HCT116 (cell line): ENCODE results near the gene SLC36A2. TPM values are rescaled to one million over a fixed set of nuclear protein-coding genes. Genes with fewer than 3 reads are reported as not detected.

Source experiments
- ATAC-seq: fragments of 200-7000 bp; cut with Tn5 transposase; 2 replicates; pipeline ENCODE4 v1.9.1; 2020; ENCODE audit warnings: mild to moderate bottlenecking, moderate library complexity
- BruUV-seq: library from RNA; stranded (reverse); fragments of 400-500 nt; replicated peaks from 2 replicates; lab custom pipeline; 2021; lab: Mats Ljungman, UMichigan
- CTCF ChIA-PET: fragments of 300-600 bp; sonication (Branson Sonifier 250); formaldehyde crosslinking; loops from one replicate; lab custom pipeline; 2021; ENCODE audit warnings: antibody characterized with exemption; lab: Charles Lee
- POLR2A ChIA-PET: fragments of 300-600, 350-600 bp; sonication (Branson Sonifier 250); formaldehyde crosslinking; loops from one replicate; lab custom pipeline; 2021; ENCODE audit warnings: antibody characterized with exemption; lab: Charles Lee
- RAD21 ChIA-PET, 2 experiments: fragments of 300-600 bp; sonication (Branson Sonifier 250); formaldehyde crosslinking; loops; one replicate each; lab custom pipeline; 2023; ENCODE audit warnings: low total read pairs in 2 of 2; ENCODE audit not compliant: uncharacterized antibody in 2 of 2, unreplicated experiment in 2 of 2, low non-redundant PET in 1 of 2; lab: Charles Lee
- DNase-seq: peaks from one replicate; pipeline ENCODE4 v3.0.0-alpha.2; 2010; ENCODE audit warnings: low read depth, low spot score
- H2AFZ ChIP-seq: fragments of 200-600 bp; shearing (Covaris generic), sonication (generic); 2 replicates; pipeline ENCODE4 v1.6.1; 2017; ENCODE audit warnings: low read depth, mixed run types, mixed read lengths, antibody characterized with exemption, low read length; ENCODE audit not compliant: poor library complexity, severe bottlenecking
- H3K27ac ChIP-seq: 2 replicates; pipeline ENCODE4 v1.5.1; 2012; ENCODE audit warnings: low read depth, low read length
- H3K27me3 ChIP-seq: fragments of 200-600 bp; sonication (generic); 2 replicates; pipeline ENCODE4 v1.6.1; 2016; ENCODE audit warnings: mixed run types, low read length, mixed read lengths; ENCODE audit not compliant: insufficient read depth
- H3K36me3 ChIP-seq, 2 experiments: fragments of 200-500 bp in 1 of 2; fragments of 200-600 bp in 1 of 2; sonication (Bioruptor generic) in 1 of 2; sonication (generic) in 1 of 2; 2 replicates each; pipeline versions ENCODE4 v1.5.1 to v1.6.1; 2014 to 2016; ENCODE audit warnings: low read length in 2 of 2, inconsistent platforms in 1 of 2, mixed read lengths in 1 of 2, mixed run types in 1 of 2; ENCODE audit not compliant: insufficient read depth in 2 of 2, control insufficient read depth in 1 of 2
- H3K4me1 ChIP-seq, 2 experiments: fragments of 200-600 bp in 1 of 2; sonication (generic) in 1 of 2; 2 replicates each; pipeline versions ENCODE4 v1.5.1 to v1.6.1; 2012 to 2017; ENCODE audit warnings: low read length in 2 of 2, inconsistent platforms in 1 of 2, mild to moderate bottlenecking in 1 of 2, mixed read lengths in 1 of 2, mixed run types in 1 of 2, moderate library complexity in 1 of 2; ENCODE audit not compliant: insufficient read depth in 2 of 2, control insufficient read depth in 1 of 2
- H3K4me2 ChIP-seq: fragments of 200-600 bp; sonication (generic); 2 replicates; pipeline ENCODE4 v1.6.1; 2017; ENCODE audit warnings: mixed run types, low read length, mixed read lengths
- H3K4me3 ChIP-seq, 2 experiments: fragments of 200-600 bp in 1 of 2; sonication (generic) in 1 of 2; replicated peaks in 1 of 2; 2 replicates each; pipeline ENCODE4 v1.5.1; 2011 to 2016; ENCODE audit warnings: low read length in 2 of 2, control low read depth in 1 of 2, low read depth in 1 of 2, mild to moderate bottlenecking in 1 of 2, mixed read lengths in 1 of 2, mixed run types in 1 of 2
- H3K79me2 ChIP-seq: fragments of 200-600 bp; sonication (generic); 2 replicates; pipeline ENCODE4 v1.6.1; 2017; ENCODE audit warnings: mild to moderate bottlenecking, mixed run types, low read length, moderate library complexity, mixed read lengths; ENCODE audit not compliant: insufficient read depth
- H3K9ac ChIP-seq: fragments of 200-600 bp; sonication (generic); 2 replicates; pipeline ENCODE4 v1.6.1; 2016; ENCODE audit warnings: low read length, mixed read lengths
- H3K9me2 ChIP-seq: fragments of 200-600 bp; sonication (generic), shearing (Covaris generic); 2 replicates; pipeline ENCODE4 v1.6.1; 2017; ENCODE audit warnings: mixed run types, mild to moderate bottlenecking, moderate library complexity; ENCODE audit not compliant: insufficient read depth
- H3K9me3 ChIP-seq, 2 experiments: fragments of 200-500 bp in 1 of 2; fragments of 200-600 bp in 1 of 2; sonication (Bioruptor generic) in 1 of 2; sonication (generic) in 1 of 2; 2 replicates each; pipeline ENCODE4 v1.6.1; 2014 to 2017; ENCODE audit warnings: low read length in 2 of 2, mixed read lengths in 2 of 2, inconsistent platforms in 1 of 2, low read depth in 1 of 2, mild to moderate bottlenecking in 1 of 2, mixed run types in 1 of 2, moderate library complexity in 1 of 2; ENCODE audit not compliant: control insufficient read depth in 1 of 2, insufficient read depth in 1 of 2
- H4K20me1 ChIP-seq: fragments of 200-600 bp; sonication (generic), shearing (Covaris generic); 2 replicates; pipeline ENCODE4 v1.6.1; 2017; ENCODE audit warnings: mixed run types, mild to moderate bottlenecking, moderate library complexity; ENCODE audit not compliant: insufficient read depth
- CBX3 ChIP-seq: IDR thresholded peaks from 2 replicates; pipeline ENCODE4 v1.6.1; 2012; ENCODE audit warnings: low read depth
- EGR1 ChIP-seq: IDR thresholded peaks from 2 replicates; pipeline ENCODE4 v1.6.1; 2012; ENCODE audit warnings: low read depth
- EZH2phosphoT487 ChIP-seq: fragments of 200-600 bp; IDR thresholded peaks from 2 replicates; pipeline ENCODE4 v1.6.1; 2018; ENCODE audit warnings: antibody characterized with exemption, borderline replicate concordance
- JUND ChIP-seq: IDR thresholded peaks from 2 replicates; pipeline ENCODE4 v1.6.1; 2012
- POLR2A ChIP-seq: IDR thresholded peaks from 2 replicates; pipeline ENCODE4 v1.7.0; 2011; ENCODE audit warnings: borderline replicate concordance; ENCODE audit not compliant: insufficient read depth, insufficient read length; ENCODE audit errors: extremely low read depth
- POLR2AphosphoS5 ChIP-seq: IDR thresholded peaks from 2 replicates; pipeline ENCODE4 v1.6.1; 2011; ENCODE audit warnings: mild to moderate bottlenecking, low read depth, low read length, moderate library complexity
- RAD21 ChIP-seq: IDR thresholded peaks from 2 replicates; pipeline ENCODE4 v1.6.1; 2012; ENCODE audit warnings: low read depth, mild to moderate bottlenecking
- SRF ChIP-seq: IDR thresholded peaks from 2 replicates; pipeline ENCODE4 v1.6.1; 2012; ENCODE audit warnings: low read depth
- TCF7L2 ChIP-seq: IDR thresholded peaks from 2 replicates; pipeline ENCODE4 v1.7.0; 2011; ENCODE audit warnings: borderline replicate concordance, inconsistent platforms; ENCODE audit not compliant: insufficient read depth, insufficient read length; ENCODE audit errors: extremely low read depth
- YY1 ChIP-seq: IDR thresholded peaks from 2 replicates; pipeline ENCODE4 v1.6.1; 2011; ENCODE audit warnings: low read length, low read depth, moderate library complexity, mild to moderate bottlenecking; ENCODE audit not compliant: insufficient replicate concordance; ENCODE audit errors: extremely low read depth
- ZFX ChIP-seq: fragments of 450-650 bp; IDR thresholded peaks from 2 replicates; pipeline ENCODE4 v1.6.1; 2017
- intact Hi-C: fragments of 100-400 bp; cut with micrococcal nuclease; formaldehyde crosslinking; loops from 2 replicates; pipeline ENCODE4 v1.10.0; 2022
- total RNA-seq: library from RNA; stranded (reverse); gene quantifications from one replicate; pipeline ENCODE4 v1.2.1, GENCODE V29; 2021; ENCODE audit not compliant: unreplicated experiment
- TF ChIP-seq, protein P1 (sequence below): IDR thresholded peaks from 2 replicates; pipeline ENCODE4 v1.6.1; 2011; ENCODE audit warnings: mild to moderate bottlenecking, low read length, moderate library complexity; ENCODE audit not compliant: insufficient replicate concordance; ENCODE audit errors: extremely low read depth
- TF ChIP-seq, protein P2 (sequence below): IDR thresholded peaks from 2 replicates; pipeline ENCODE4 v1.6.1; 2012
- TF ChIP-seq, protein P3 (sequence below), 3 experiments: fragments of 200-600 bp in 1 of 3; sonication (generic) in 1 of 3; IDR thresholded peaks in 2 of 3; conservative IDR thresholded peaks in 1 of 3; 2 replicates each; pipeline ENCODE4 v1.5.1; 2012 to 2017; ENCODE audit warnings: low read depth in 2 of 3, low read length in 2 of 3, antibody characterized with exemption in 1 of 3, borderline replicate concordance in 1 of 3, control low read depth in 1 of 3, mild to moderate bottlenecking in 1 of 3, mixed read lengths in 1 of 3, mixed run types in 1 of 3, moderate library complexity in 1 of 3; ENCODE audit not compliant: insufficient read depth in 1 of 3

The SLC36A2 gene
- total RNA-seq, 1 experiment from 2014 or later, result not detected

DNA sequence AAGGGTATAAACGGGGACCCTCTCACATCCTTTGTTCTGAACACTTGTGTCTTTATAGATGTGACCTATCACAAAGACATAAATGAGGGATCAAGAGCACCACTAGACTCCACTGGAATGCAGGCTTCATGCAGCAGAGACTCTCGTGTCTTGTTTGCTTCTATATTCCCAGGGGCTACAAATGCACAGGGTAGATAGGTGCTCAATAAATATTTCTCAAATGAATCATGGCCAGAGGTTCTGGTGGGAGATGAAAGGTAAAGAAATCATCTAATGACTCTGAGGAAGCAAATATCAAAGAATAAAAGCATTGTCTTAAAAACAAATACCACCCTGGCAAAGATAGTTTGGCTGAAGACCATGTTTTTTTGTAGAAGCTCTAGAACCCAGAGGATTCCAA is 50.4 kb downstream of the SLC36A2 start:
- Histone ChIP-seq H3K9me2 (no peaks in the 10 kb centered on the region), H3K79me2 (no peaks in the 10 kb centered on the region), H3K9me3 (no peaks in the 10 kb centered on the region), H3K9ac (no peak overlapping the region), H3K4me2 (no peak overlapping the region), H3K4me3 (no peak overlapping the region)
- BruUV-seq, result no TSS peak
- TF ChIP-seq, protein P1, sequence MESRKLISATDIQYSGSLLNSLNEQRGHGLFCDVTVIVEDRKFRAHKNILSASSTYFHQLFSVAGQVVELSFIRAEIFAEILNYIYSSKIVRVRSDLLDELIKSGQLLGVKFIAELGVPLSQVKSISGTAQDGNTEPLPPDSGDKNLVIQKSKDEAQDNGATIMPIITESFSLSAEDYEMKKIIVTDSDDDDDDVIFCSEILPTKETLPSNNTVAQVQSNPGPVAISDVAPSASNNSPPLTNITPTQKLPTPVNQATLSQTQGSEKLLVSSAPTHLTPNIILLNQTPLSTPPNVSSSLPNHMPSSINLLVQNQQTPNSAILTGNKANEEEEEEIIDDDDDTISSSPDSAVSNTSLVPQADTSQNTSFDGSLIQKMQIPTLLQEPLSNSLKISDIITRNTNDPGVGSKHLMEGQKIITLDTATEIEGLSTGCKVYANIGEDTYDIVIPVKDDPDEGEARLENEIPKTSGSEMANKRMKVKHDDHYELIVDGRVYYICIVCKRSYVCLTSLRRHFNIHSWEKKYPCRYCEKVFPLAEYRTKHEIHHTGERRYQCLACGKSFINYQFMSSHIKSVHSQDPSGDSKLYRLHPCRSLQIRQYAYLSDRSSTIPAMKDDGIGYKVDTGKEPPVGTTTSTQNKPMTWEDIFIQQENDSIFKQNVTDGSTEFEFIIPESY, result no peak
- no peak for TF ChIP-seq POLR2AphosphoS5
- TF ChIP-seq EZH2phosphoT487, result no peak
- no peak for TF ChIP-seq YY1
- TF ChIP-seq, all 23 proteins: peak for 0
- DNase-seq (no peak), ATAC-seq (no peak)
- H3K27ac ChIP-seq, result no peak overlapping the region
- no peak overlapping the region for H2AFZ ChIP-seq
- RAD21 ChIA-PET, result no interaction called here
- no peaks in the 10 kb centered on the region for H3K36me3 ChIP-seq
- intact Hi-C loops, result no loop called here
- POLR2A ChIA-PET, result no interaction called here
- H3K4me1 ChIP-seq, result peaks cover 0 to 9% of the 10 kb centered on the region in 2 experiments; a peak in 1 of 4 replicates
- no peaks in the 10 kb centered on the region; the same call in none of the 2 replicates for H3K27me3 ChIP-seq
- H4K20me1 ChIP-seq, result no peaks in the 10 kb centered on the region
- CTCF ChIA-PET, result no interaction called here

DNA sequence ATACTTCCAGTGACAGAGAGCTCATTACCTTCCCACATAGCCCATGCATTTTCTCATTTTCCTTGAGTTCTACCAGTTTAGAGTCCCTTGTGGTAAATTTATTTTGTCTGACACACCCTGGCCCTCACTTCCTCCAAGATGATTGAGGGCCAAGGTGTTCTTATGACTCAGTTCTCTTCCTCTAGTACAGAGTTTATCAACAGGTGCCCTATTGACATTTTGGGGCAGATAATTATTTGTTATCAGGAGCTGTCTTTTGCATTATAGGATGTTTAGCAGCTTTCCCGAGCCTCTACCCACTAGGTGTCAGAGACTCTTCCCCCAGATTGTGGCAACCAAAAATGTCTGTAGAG is 50.9 kb downstream of the SLC36A2 start:
- H3K9me3 ChIP-seq, result no peaks in the 10 kb centered on the region
- ChIA-PET CTCF (no interaction called here), RAD21 (no interaction called here), POLR2A (no interaction called here)
- DNase-seq (no peak), ATAC-seq (no peak)
- no peak overlapping the region for H2AFZ ChIP-seq
- no peak overlapping the region for H3K4me3 ChIP-seq
- H3K4me2 ChIP-seq, result no peak overlapping the region
- H3K36me3 ChIP-seq, result no peaks in the 10 kb centered on the region
- no peak overlapping the region for H3K9ac ChIP-seq
- H3K9me2 ChIP-seq, result no peaks in the 10 kb centered on the region
- BruUV-seq, result no TSS peak
- H3K4me1 ChIP-seq, result peaks cover 0 to 9% of the 10 kb centered on the region in 2 experiments; a peak in 1 of 4 replicates
- intact Hi-C loops, result no loop called here
- H3K27me3 ChIP-seq, result no peaks in the 10 kb centered on the region; the same call in 1 of the 2 replicates
- H3K79me2 ChIP-seq, result no peaks in the 10 kb centered on the region
- H3K27ac ChIP-seq, result no peak overlapping the region
- no peaks in the 10 kb centered on the region for H4K20me1 ChIP-seq
- TF ChIP-seq, protein P2, sequence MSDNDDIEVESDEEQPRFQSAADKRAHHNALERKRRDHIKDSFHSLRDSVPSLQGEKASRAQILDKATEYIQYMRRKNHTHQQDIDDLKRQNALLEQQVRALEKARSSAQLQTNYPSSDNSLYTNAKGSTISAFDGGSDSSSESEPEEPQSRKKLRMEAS, result no peak
- no peak for TF ChIP-seq JUND
- TF ChIP-seq EGR1, result no peak
- no peak for TF ChIP-seq POLR2AphosphoS5
- TF ChIP-seq, protein P3, sequence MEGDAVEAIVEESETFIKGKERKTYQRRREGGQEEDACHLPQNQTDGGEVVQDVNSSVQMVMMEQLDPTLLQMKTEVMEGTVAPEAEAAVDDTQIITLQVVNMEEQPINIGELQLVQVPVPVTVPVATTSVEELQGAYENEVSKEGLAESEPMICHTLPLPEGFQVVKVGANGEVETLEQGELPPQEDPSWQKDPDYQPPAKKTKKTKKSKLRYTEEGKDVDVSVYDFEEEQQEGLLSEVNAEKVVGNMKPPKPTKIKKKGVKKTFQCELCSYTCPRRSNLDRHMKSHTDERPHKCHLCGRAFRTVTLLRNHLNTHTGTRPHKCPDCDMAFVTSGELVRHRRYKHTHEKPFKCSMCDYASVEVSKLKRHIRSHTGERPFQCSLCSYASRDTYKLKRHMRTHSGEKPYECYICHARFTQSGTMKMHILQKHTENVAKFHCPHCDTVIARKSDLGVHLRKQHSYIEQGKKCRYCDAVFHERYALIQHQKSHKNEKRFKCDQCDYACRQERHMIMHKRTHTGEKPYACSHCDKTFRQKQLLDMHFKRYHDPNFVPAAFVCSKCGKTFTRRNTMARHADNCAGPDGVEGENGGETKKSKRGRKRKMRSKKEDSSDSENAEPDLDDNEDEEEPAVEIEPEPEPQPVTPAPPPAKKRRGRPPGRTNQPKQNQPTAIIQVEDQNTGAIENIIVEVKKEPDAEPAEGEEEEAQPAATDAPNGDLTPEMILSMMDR (IDR thresholded peaks at IDR 0.05 in 2 of 3, conservative IDR thresholded peaks at IDR 0.05 in 1 of 3; ENCODE audit: borderline replicate concordance in 1 of 3, insufficient read depth in 1 of 3, low read depth in 2 of 3, low read length in 2 of 3), result no peak
- TF ChIP-seq YY1, result no peak
- TF ChIP-seq SRF, result no peak
- no peak for TF ChIP-seq POLR2A
- TF ChIP-seq, protein P1, result no peak
- no peak for TF ChIP-seq EZH2phosphoT487
- no peak for TF ChIP-seq RAD21
- TF ChIP-seq TCF7L2, result no peak
- TF ChIP-seq ZFX, result no peak
- TF ChIP-seq CBX3, result no peak
